Memory B cell (primary cell): ENCODE data around the gene ATP5F1D.
"Not testable (repeated sequence)": the region's sequence is repeated elsewhere in the genome, so short reads cannot be mapped to it uniquely, and the experiment has no call there.

Experiments
- ATAC-seq: fragments of 150-1000 bp; cut with Tn5 transposase; 2 replicates; pipeline ENCODE4 v1.10.0; 2021; ENCODE audit warnings: low read depth, mild to moderate bottlenecking, moderate library complexity
- DNase-seq, 2 donors: peaks; one replicate each; pipeline ENCODE4 v3.0.0; 2022; ENCODE audit warnings: low spot score in 2 of 2
- H3K27ac Mint-ChIP-seq: one replicate; pipeline ENCODE4 v1.8.0; 2022; ENCODE audit warnings: mild to moderate bottlenecking, moderate library complexity, mixed read lengths
- H3K27me3 Mint-ChIP-seq: one replicate; pipeline ENCODE4 v1.8.0; 2022; ENCODE audit warnings: mixed read lengths
- H3K36me3 Mint-ChIP-seq: one replicate; pipeline ENCODE4 v1.8.0; 2022; ENCODE audit warnings: mild to moderate bottlenecking, mixed read lengths
- H3K4me1 Mint-ChIP-seq: one replicate; pipeline ENCODE4 v1.8.0; 2022; ENCODE audit warnings: mixed read lengths
- H3K4me3 Mint-ChIP-seq: one replicate; pipeline ENCODE4 v1.8.0; 2022; ENCODE audit warnings: mild to moderate bottlenecking, moderate library complexity, mixed read lengths
- H3K9me3 Mint-ChIP-seq: one replicate; pipeline ENCODE4 v1.8.0; 2022; ENCODE audit warnings: mixed read lengths

Gene ATP5F1D

GRCh38 chr19:1241417-1242095 is at the start of gene ATP5F1D:
ATP5F1D (plus strand) TSS chr19:1241751; CDS start chr19:1241851, 100 bp downstream.
- H3K27ac Mint-ChIP-seq = peak within 1 kb of the TSS; percentile 79
- H3K4me1 Mint-ChIP-seq = peaks cover 16% of the 10 kb centered on the region
- DNase-seq (peak; percentile 83 to 85), ATAC-seq (peak; percentile 64)
- no peaks in the 10 kb centered on the region for H3K36me3 Mint-ChIP-seq
- H3K9me3 Mint-ChIP-seq = no peaks in the 10 kb centered on the region
- H3K4me3 Mint-ChIP-seq = peak within 1 kb of the TSS; percentile 84
- H3K27me3 Mint-ChIP-seq = peaks cover 10% of the 10 kb centered on the region

GRCh38 chr19:1199531-1199930 is 42.0 kb upstream of the ATP5F1D start:
- no peak for ATAC-seq
- H3K4me1 Mint-ChIP-seq = no peaks in the 10 kb centered on the region
- H3K9me3 Mint-ChIP-seq = no peaks in the 10 kb centered on the region
- no peak overlapping the region for H3K27ac Mint-ChIP-seq
- H3K4me3 Mint-ChIP-seq = no peak overlapping the region
- H3K36me3 Mint-ChIP-seq = no peaks in the 10 kb centered on the region
- no peaks in the 10 kb centered on the region for H3K27me3 Mint-ChIP-seq
- DNase-seq = no peak

- H3K9me3 Mint-ChIP-seq, ATAC-seq, H3K27ac Mint-ChIP-seq, H3K4me1 Mint-ChIP-seq, H3K27me3 Mint-ChIP-seq, DNase-seq, H3K36me3 Mint-ChIP-seq, H3K4me3 Mint-ChIP-seq: not testable (repeated sequence)
Observed at GRCh38 chr19:1200614-1201013, 40.9 kb upstream of the ATP5F1D start.

GRCh38 chr19:1205114-1206099 is 36.1 kb upstream of the ATP5F1D start, which contains the start of gene STK11:
STK11 (plus strand) TSS chr19:1205778; CDS start chr19:1206914, 1,136 bp downstream.
- Mint-ChIP-seq H3K9me3 (no peaks in the 10 kb centered on the region), H3K4me3 (peak within 1 kb of the TSS; percentile 92), H3K4me1 (peaks cover 16% of the 10 kb centered on the region), H3K27ac (peak within 1 kb of the TSS; percentile 92), H3K27me3 (no peaks in the 10 kb centered on the region), H3K36me3 (no peaks in the 10 kb centered on the region)
- peak; percentile 92 for ATAC-seq
- DNase-seq = peak; percentile 100

- peaks cover 2% of the 10 kb centered on the region for H3K36me3 Mint-ChIP-seq
- no peaks in the 10 kb centered on the region for H3K9me3 Mint-ChIP-seq
- H3K4me1 Mint-ChIP-seq = peaks cover 16% of the 10 kb centered on the region
- no peaks in the 10 kb centered on the region for H3K27me3 Mint-ChIP-seq
- H3K27ac Mint-ChIP-seq = peak overlapping the region; percentile 92
- ATAC-seq (no peak), DNase-seq (peak in 1 of 2 donors; percentile 45)
- peak overlapping the region; percentile 92 for H3K4me3 Mint-ChIP-seq
Observed at GRCh38 chr19:1206150-1206863, 35.2 kb upstream of the ATP5F1D start.

GRCh38 chr19:1206864-1207450 is 34.6 kb upstream of the ATP5F1D start:
- peaks cover 5% of the 10 kb centered on the region for H3K36me3 Mint-ChIP-seq
- H3K27ac Mint-ChIP-seq = peak overlapping the region; percentile 92
- no peaks in the 10 kb centered on the region for H3K9me3 Mint-ChIP-seq
- no peaks in the 10 kb centered on the region for H3K27me3 Mint-ChIP-seq
- H3K4me3 Mint-ChIP-seq = peak overlapping the region; percentile 92
- DNase-seq = peak; percentile 26 to 40
- no peak for ATAC-seq
- H3K4me1 Mint-ChIP-seq = peaks cover 16% of the 10 kb centered on the region

- not testable (repeated sequence) for ATAC-seq, H3K36me3 Mint-ChIP-seq
Observed at GRCh38 chr19:1208830-1209229, 32.7 kb upstream of the ATP5F1D start.

GRCh38 chr19:1210227-1210538 is 31.4 kb upstream of the ATP5F1D start:
- DNase-seq (no peak), ATAC-seq (no peak)
- Mint-ChIP-seq H3K4me3 (no peak overlapping the region), H3K9me3 (no peaks in the 10 kb centered on the region), H3K36me3 (peaks cover 9% of the 10 kb centered on the region), H3K27ac (no peak overlapping the region), H3K4me1 (peaks cover 29% of the 10 kb centered on the region), H3K27me3 (no peaks in the 10 kb centered on the region)

More at GRCh38 chr19:1208830-1209229, 32.7 kb upstream of the ATP5F1D start:
- not testable (repeated sequence) for H3K27ac Mint-ChIP-seq, H3K9me3 Mint-ChIP-seq, DNase-seq, H3K27me3 Mint-ChIP-seq
- peaks cover 24% of the 10 kb centered on the region for H3K4me1 Mint-ChIP-seq
- peak overlapping the region; percentile 39 for H3K4me3 Mint-ChIP-seq

- no peak overlapping the region for H3K4me3 Mint-ChIP-seq
- no peak overlapping the region for H3K27ac Mint-ChIP-seq
- ATAC-seq = no peak
Observed at GRCh38 chr19:1211494-1212234, 29.9 kb upstream of the ATP5F1D start.

GRCh38 chr19:1213391-1214286 is 27.9 kb upstream of the ATP5F1D start:
- ATAC-seq (peak; percentile 96), DNase-seq (peak in 1 of 2 donors; percentile 41)
- H3K4me3 Mint-ChIP-seq = peak overlapping the region; percentile 59
- H3K36me3 Mint-ChIP-seq = peaks cover 9% of the 10 kb centered on the region
- H3K27me3 Mint-ChIP-seq = no peaks in the 10 kb centered on the region
- peak overlapping the region; percentile 91 for H3K27ac Mint-ChIP-seq
- H3K4me1 Mint-ChIP-seq = peaks cover 17% of the 10 kb centered on the region
- H3K9me3 Mint-ChIP-seq = no peaks in the 10 kb centered on the region

More at GRCh38 chr19:1211494-1212234, 29.9 kb upstream of the ATP5F1D start:
- H3K36me3 Mint-ChIP-seq = peaks cover 9% of the 10 kb centered on the region
- H3K4me1 Mint-ChIP-seq = peaks cover 30% of the 10 kb centered on the region
- H3K27me3 Mint-ChIP-seq = no peaks in the 10 kb centered on the region
- no peak for DNase-seq
- no peaks in the 10 kb centered on the region for H3K9me3 Mint-ChIP-seq

- peaks cover 17% of the 10 kb centered on the region for H3K4me1 Mint-ChIP-seq
Observed at GRCh38 chr19:1214299-1214861, 27.2 kb upstream of the ATP5F1D start.

More at GRCh38 chr19:1214299-1214861, 27.2 kb upstream of the ATP5F1D start:
- Mint-ChIP-seq H3K4me3 (peak overlapping the region; percentile 59), H3K27ac (peak overlapping the region; percentile 91), H3K9me3 (no peaks in the 10 kb centered on the region), H3K27me3 (no peaks in the 10 kb centered on the region), H3K36me3 (peaks cover 9% of the 10 kb centered on the region)
- ATAC-seq (no peak), DNase-seq (no peak)
